ENCODE data around the gene DHCR7.

DHCR7 gene

GRCh38 chr11:71402878-71403277 is 45.3 kb downstream of the DHCR7 start:
- Histone ChIP-seq H3K36me3 (ENCODE audit: control insufficient read depth, insufficient read depth, low read length) (no peaks in the 10 kb centered on the region), H3K27me3 (ENCODE audit: control insufficient read depth, insufficient read depth, low read length) (peaks cover 11% of the 10 kb centered on the region; the same call in 1 of the 2 replicates), H3K4me3 (ENCODE audit: low read depth, low read length) (no peak overlapping the region), H3K4me1 (ENCODE audit: control insufficient read depth, insufficient read depth, low read length) (no peaks in the 10 kb centered on the region), H3K27ac (ENCODE audit: low read depth, low read length) (no peak overlapping the region), H3K9me3 (ENCODE audit: control insufficient read depth, insufficient read depth, low read depth, low read length) (peaks cover 4% of the 10 kb centered on the region; the same call in 1 of the 2 replicates), H3K9ac (ENCODE audit: low read length) (no peak overlapping the region)

- peaks cover 9% of the 10 kb centered on the region; the same call in 1 of the 2 replicates for H3K27me3 ChIP-seq (ENCODE audit: control insufficient read depth, insufficient read depth, low read length)
- no peaks in the 10 kb centered on the region for H3K36me3 ChIP-seq (ENCODE audit: control insufficient read depth, insufficient read depth, low read length)
- no peaks in the 10 kb centered on the region for H3K4me1 ChIP-seq (ENCODE audit: control insufficient read depth, insufficient read depth, low read length)
- H3K9me3 ChIP-seq (ENCODE audit: control insufficient read depth, insufficient read depth, low read depth, low read length): peaks cover 4% of the 10 kb centered on the region; the same call in 1 of the 2 replicates
- no peak overlapping the region for H3K9ac ChIP-seq (ENCODE audit: low read length)
- no peak overlapping the region for H3K4me3 ChIP-seq (ENCODE audit: low read depth, low read length)
- no peak overlapping the region for H3K27ac ChIP-seq (ENCODE audit: low read depth, low read length)
These were observed 48.0 kb downstream of the DHCR7 start for GRCh38 chr11:71400216-71400615.

- Histone ChIP-seq H3K4me1 (ENCODE audit: control insufficient read depth, insufficient read depth, low read length) (no peaks in the 10 kb centered on the region), H3K27ac (ENCODE audit: low read depth, low read length) (no peak overlapping the region), H3K27me3 (ENCODE audit: control insufficient read depth, insufficient read depth, low read length) (peaks cover 5% of the 10 kb centered on the region; the same call in 1 of the 2 replicates), H3K9me3 (ENCODE audit: control insufficient read depth, insufficient read depth, low read depth, low read length) (peaks cover 4% of the 10 kb centered on the region; the same call in 1 of the 2 replicates), H3K36me3 (ENCODE audit: control insufficient read depth, insufficient read depth, low read length) (no peaks in the 10 kb centered on the region), H3K9ac (ENCODE audit: low read length) (no peak overlapping the region), H3K4me3 (ENCODE audit: low read depth, low read length) (no peak overlapping the region)
These were observed 48.9 kb downstream of the DHCR7 start for GRCh38 chr11:71399341-71399740.

DNA sequence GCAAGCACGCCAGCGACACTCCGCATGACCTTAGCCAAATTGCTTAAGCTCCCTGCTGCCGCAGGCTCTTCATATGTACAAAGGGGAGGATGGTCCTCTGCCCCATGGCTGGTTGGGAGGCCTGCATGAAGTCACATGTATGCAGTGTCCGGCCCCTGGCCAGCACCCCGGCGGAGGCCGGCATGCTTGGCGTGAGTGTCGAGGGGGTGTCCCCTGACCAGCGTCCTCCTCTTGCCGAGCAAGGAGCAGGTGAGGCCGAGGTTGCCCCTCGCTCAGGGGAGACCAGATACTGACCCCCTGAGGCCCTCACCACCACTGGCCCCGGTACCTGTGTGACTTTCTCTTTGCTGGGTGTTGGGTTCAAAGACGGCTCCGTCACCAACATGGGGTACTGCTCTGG is 50.2 kb downstream of the DHCR7 start:
- Histone ChIP-seq H3K4me3 (ENCODE audit: low read depth, low read length) (no peak overlapping the region), H3K27ac (ENCODE audit: low read depth, low read length) (no peak overlapping the region), H3K27me3 (ENCODE audit: control insufficient read depth, insufficient read depth, low read length) (peaks cover 3% of the 10 kb centered on the region; the same call in 1 of the 2 replicates), H3K36me3 (ENCODE audit: control insufficient read depth, insufficient read depth, low read length) (no peaks in the 10 kb centered on the region), H3K9me3 (ENCODE audit: control insufficient read depth, insufficient read depth, low read depth, low read length) (peaks cover 3% of the 10 kb centered on the region; the same call in 1 of the 2 replicates), H3K4me1 (ENCODE audit: control insufficient read depth, insufficient read depth, low read length) (no peaks in the 10 kb centered on the region), H3K9ac (ENCODE audit: low read length) (no peak overlapping the region)

DNA sequence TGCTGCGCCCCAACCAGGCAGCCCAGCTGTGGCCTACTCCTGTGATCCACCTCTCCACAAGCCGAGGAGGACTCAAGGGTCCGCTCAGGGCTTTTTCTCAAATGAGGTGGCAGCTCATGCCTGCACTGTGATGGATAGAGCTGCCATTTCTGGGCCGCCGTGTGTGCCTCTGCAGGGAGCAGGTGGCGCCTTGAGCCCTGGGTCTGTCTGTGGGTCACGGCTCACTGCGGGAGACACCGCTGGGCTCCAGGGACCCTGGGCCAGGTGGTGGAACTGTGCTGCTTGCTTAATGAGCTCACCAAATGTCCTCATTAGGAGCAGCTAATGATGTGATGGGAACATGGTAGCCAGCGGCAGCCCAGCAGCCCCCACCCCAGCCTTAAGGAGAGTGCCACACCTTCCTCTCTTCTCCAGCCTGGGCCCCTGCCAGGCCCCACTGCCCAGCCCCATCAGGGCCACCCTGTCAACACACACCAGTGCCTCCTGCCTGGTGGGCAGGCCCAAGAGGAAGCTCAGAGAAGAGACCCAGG is 50.8 kb downstream of the DHCR7 start:
- Histone ChIP-seq H3K9me3 (ENCODE audit: control insufficient read depth, insufficient read depth, low read depth, low read length) (no peaks in the 10 kb centered on the region), H3K36me3 (ENCODE audit: control insufficient read depth, insufficient read depth, low read length) (no peaks in the 10 kb centered on the region), H3K27ac (ENCODE audit: low read depth, low read length) (no peak overlapping the region), H3K27me3 (ENCODE audit: control insufficient read depth, insufficient read depth, low read length) (peaks cover 5% of the 10 kb centered on the region), H3K4me3 (ENCODE audit: low read depth, low read length) (no peak overlapping the region), H3K9ac (ENCODE audit: low read length) (no peak overlapping the region), H3K4me1 (ENCODE audit: control insufficient read depth, insufficient read depth, low read length) (no peaks in the 10 kb centered on the region)

- no peak overlapping the region for H3K4me3 ChIP-seq (ENCODE audit: low read depth, low read length)
- H3K27ac ChIP-seq (ENCODE audit: low read depth, low read length): no peak overlapping the region
- peaks cover 11% of the 10 kb centered on the region for H3K27me3 ChIP-seq (ENCODE audit: control insufficient read depth, insufficient read depth, low read length)
- H3K4me1 ChIP-seq (ENCODE audit: control insufficient read depth, insufficient read depth, low read length): no peaks in the 10 kb centered on the region
- H3K9ac ChIP-seq (ENCODE audit: low read length): no peak overlapping the region
- no peaks in the 10 kb centered on the region for H3K9me3 ChIP-seq (ENCODE audit: control insufficient read depth, insufficient read depth, low read depth, low read length)
- no peaks in the 10 kb centered on the region for H3K36me3 ChIP-seq (ENCODE audit: control insufficient read depth, insufficient read depth, low read length)
These were observed 51.6 kb downstream of the DHCR7 start for GRCh38 chr11:71396548-71397123.

- Histone ChIP-seq H3K4me1 (ENCODE audit: control insufficient read depth, insufficient read depth, low read length) (no peaks in the 10 kb centered on the region), H3K9me3 (ENCODE audit: control insufficient read depth, insufficient read depth, low read depth, low read length) (no peaks in the 10 kb centered on the region), H3K9ac (ENCODE audit: low read length) (no peak overlapping the region), H3K27ac (ENCODE audit: low read depth, low read length) (no peak overlapping the region), H3K27me3 (ENCODE audit: control insufficient read depth, insufficient read depth, low read length) (peaks cover 17% of the 10 kb centered on the region), H3K36me3 (ENCODE audit: control insufficient read depth, insufficient read depth, low read length) (no peaks in the 10 kb centered on the region), H3K4me3 (ENCODE audit: low read depth, low read length) (no peak overlapping the region)
These were observed 52.4 kb downstream of the DHCR7 start for GRCh38 chr11:71395774-71396173.

DNA sequence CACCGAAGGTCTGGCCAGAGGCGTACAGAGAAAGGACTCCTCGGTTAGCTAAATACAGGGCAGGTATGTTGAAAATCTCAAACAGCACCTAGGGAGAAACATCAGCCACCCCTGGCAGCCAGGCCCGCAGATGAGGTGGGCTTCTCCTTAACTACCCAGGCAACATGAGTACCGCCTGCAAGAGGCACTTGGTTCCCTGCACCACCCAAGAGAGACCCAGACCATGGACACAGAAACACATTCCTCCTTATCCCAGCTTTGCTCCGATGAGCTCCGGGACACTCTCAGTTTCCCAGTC is 53.0 kb downstream of the DHCR7 start:
- Histone ChIP-seq H3K4me1 (ENCODE audit: control insufficient read depth, insufficient read depth, low read length) (no peaks in the 10 kb centered on the region), H3K36me3 (ENCODE audit: control insufficient read depth, insufficient read depth, low read length) (no peaks in the 10 kb centered on the region), H3K9ac (ENCODE audit: low read length) (no peak overlapping the region), H3K4me3 (ENCODE audit: low read depth, low read length) (no peak overlapping the region), H3K27me3 (ENCODE audit: control insufficient read depth, insufficient read depth, low read length) (peaks cover 23% of the 10 kb centered on the region), H3K27ac (ENCODE audit: low read depth, low read length) (no peak overlapping the region), H3K9me3 (ENCODE audit: control insufficient read depth, insufficient read depth, low read depth, low read length) (no peaks in the 10 kb centered on the region)

- Histone ChIP-seq H3K4me3 (ENCODE audit: low read depth, low read length) (no peak overlapping the region), H3K4me1 (ENCODE audit: control insufficient read depth, insufficient read depth, low read length) (no peaks in the 10 kb centered on the region), H3K27ac (ENCODE audit: low read depth, low read length) (no peak overlapping the region), H3K36me3 (ENCODE audit: control insufficient read depth, insufficient read depth, low read length) (no peaks in the 10 kb centered on the region), H3K9me3 (ENCODE audit: control insufficient read depth, insufficient read depth, low read depth, low read length) (peaks cover 3% of the 10 kb centered on the region; the same call in 1 of the 2 replicates), H3K27me3 (ENCODE audit: control insufficient read depth, insufficient read depth, low read length) (peaks cover 40% of the 10 kb centered on the region), H3K9ac (ENCODE audit: low read length) (no peak overlapping the region)
These were observed 54.9 kb downstream of the DHCR7 start for GRCh38 chr11:71393283-71393682.

DNA sequence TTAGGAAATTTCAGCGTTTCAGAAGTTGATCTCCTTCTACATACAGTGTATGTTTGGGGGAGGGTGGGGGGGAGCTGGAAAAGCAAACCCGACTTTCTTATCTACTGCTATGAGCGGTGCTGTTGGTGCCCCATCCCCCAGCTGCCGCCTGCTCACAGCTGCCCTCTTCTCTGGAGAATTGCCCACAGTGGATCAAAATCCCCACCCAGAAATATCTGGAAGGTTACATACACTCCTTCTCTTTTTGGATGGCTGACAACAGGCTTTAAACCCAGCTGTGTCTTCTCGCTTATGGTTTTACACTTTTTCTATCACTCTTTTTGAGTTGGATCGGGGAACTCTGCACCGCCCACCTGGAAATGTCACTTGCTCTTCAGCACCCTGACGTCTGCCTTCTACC is 56.4 kb downstream of the DHCR7 start:
- no peak overlapping the region for H3K9ac ChIP-seq (ENCODE audit: low read length)
- H3K27ac ChIP-seq (ENCODE audit: low read depth, low read length): no peak overlapping the region
- peaks cover 50% of the 10 kb centered on the region for H3K27me3 ChIP-seq (ENCODE audit: control insufficient read depth, insufficient read depth, low read length)

DNA sequence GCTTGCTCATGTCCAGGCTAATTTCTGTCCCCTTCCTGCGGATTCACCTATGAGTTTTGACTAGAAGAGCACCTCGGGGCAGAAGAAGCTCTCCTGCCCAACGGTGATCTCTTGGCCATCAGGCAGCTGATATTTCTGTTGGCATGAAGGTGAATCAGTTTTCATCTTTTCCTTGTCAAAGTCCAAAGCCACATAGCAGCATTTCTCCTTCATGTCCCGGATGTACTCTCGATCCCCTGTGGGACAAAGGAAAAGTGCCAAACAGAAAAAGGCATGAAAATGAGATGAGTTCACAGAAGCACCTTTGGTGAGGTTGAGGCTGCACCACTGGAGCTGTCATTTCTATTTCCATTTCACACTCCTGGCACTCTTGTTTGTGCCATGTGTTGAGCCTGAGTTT is 56.8 kb downstream of the DHCR7 start:
- H3K9me3 ChIP-seq (ENCODE audit: control insufficient read depth, insufficient read depth, low read depth, low read length): peaks cover 13% of the 10 kb centered on the region
- H3K4me1 ChIP-seq (ENCODE audit: control insufficient read depth, insufficient read depth, low read length): no peaks in the 10 kb centered on the region
- no peak overlapping the region for H3K4me3 ChIP-seq (ENCODE audit: low read depth, low read length)
- peaks cover 50% of the 10 kb centered on the region for H3K27me3 ChIP-seq (ENCODE audit: control insufficient read depth, insufficient read depth, low read length)
- no peaks in the 10 kb centered on the region for H3K36me3 ChIP-seq (ENCODE audit: control insufficient read depth, insufficient read depth, low read length)
- no peak overlapping the region for H3K27ac ChIP-seq (ENCODE audit: low read depth, low read length)
- H3K9ac ChIP-seq (ENCODE audit: low read length): no peak overlapping the region

More for the DNA sequence above, 56.4 kb downstream of the DHCR7 start:
- Histone ChIP-seq H3K36me3 (ENCODE audit: control insufficient read depth, insufficient read depth, low read length) (no peaks in the 10 kb centered on the region), H3K9me3 (ENCODE audit: control insufficient read depth, insufficient read depth, low read depth, low read length) (peaks cover 13% of the 10 kb centered on the region), H3K4me1 (ENCODE audit: control insufficient read depth, insufficient read depth, low read length) (no peaks in the 10 kb centered on the region), H3K4me3 (ENCODE audit: low read depth, low read length) (no peak overlapping the region)

Data from HUES6 (cell line).